ENCODE measurements around the gene FKBP3.
A peak's percentile ranks its signal among the peaks of the same experiment; 100 is the strongest.

Gene FKBP3

GRCh38 chr14:45114327-45114726, 20.0 kb downstream of the FKBP3 start:
- TF ChIP-seq EGR1 (IDR thresholded peaks at IDR 0.05): no peak
- TF ChIP-seq EP300 (IDR thresholded peaks at IDR 0.05; ENCODE audit: borderline replicate concordance): no peak
- no peak for TF ChIP-seq TEAD4 (IDR thresholded peaks at IDR 0.05)
- no peak for TF ChIP-seq CREB1 (IDR thresholded peaks at IDR 0.05; ENCODE audit: low read depth)
- TF ChIP-seq MAX (IDR thresholded peaks at IDR 0.05): no peak
- TF ChIP-seq USF1 (IDR thresholded peaks at IDR 0.05): no peak
- no peak for TF ChIP-seq TCF12 (IDR thresholded peaks at IDR 0.05; ENCODE audit: low read depth)
- TF ChIP-seq NFIC (IDR thresholded peaks at IDR 0.05): no peak
- no peak for TF ChIP-seq REST (IDR thresholded peaks at IDR 0.05; ENCODE audit: low read depth)
- TF ChIP-seq RAD21 (IDR thresholded peaks at IDR 0.05; ENCODE audit: low read depth): no peak

GRCh38 chr14:45112896-45113781, 21.1 kb downstream of the FKBP3 start:
- no peak for TF ChIP-seq EGR1 (IDR thresholded peaks at IDR 0.05)
- no peak for TF ChIP-seq TEAD4 (IDR thresholded peaks at IDR 0.05)
- TF ChIP-seq NFIC (IDR thresholded peaks at IDR 0.05): peak; percentile 63

GRCh38 chr14:45104561-45104960, 29.7 kb downstream of the FKBP3 start:
- no peak for TF ChIP-seq FOXM1 (IDR thresholded peaks at IDR 0.05; ENCODE audit: borderline replicate concordance, low read depth)
- no peak for TF ChIP-seq TAF1 (IDR thresholded peaks at IDR 0.05; ENCODE audit: low read depth)
- TF ChIP-seq ZBTB7A (IDR thresholded peaks at IDR 0.05; ENCODE audit: low read depth): no peak
- no peak for TF ChIP-seq CREB1 (IDR thresholded peaks at IDR 0.05; ENCODE audit: low read depth)
- no peak for TF ChIP-seq NFIC (IDR thresholded peaks at IDR 0.05)
- TF ChIP-seq USF1 (IDR thresholded peaks at IDR 0.05): no peak
- TF ChIP-seq REST (IDR thresholded peaks at IDR 0.05; ENCODE audit: low read depth): no peak
- TF ChIP-seq EGR1 (IDR thresholded peaks at IDR 0.05): no peak
- no peak for TF ChIP-seq TCF12 (IDR thresholded peaks at IDR 0.05; ENCODE audit: low read depth)
- no peak for TF ChIP-seq MAX (IDR thresholded peaks at IDR 0.05)
- TF ChIP-seq RAD21 (IDR thresholded peaks at IDR 0.05; ENCODE audit: low read depth): no peak
- TF ChIP-seq CEBPB (IDR thresholded peaks at IDR 0.05): no peak
- no peak for TF ChIP-seq YY1 (IDR thresholded peaks at IDR 0.05; ENCODE audit: low read depth)
- TF ChIP-seq TEAD4 (IDR thresholded peaks at IDR 0.05): no peak
- TF ChIP-seq EP300 (IDR thresholded peaks at IDR 0.05; ENCODE audit: borderline replicate concordance): no peak

- TF ChIP-seq CREB1 (IDR thresholded peaks at IDR 0.05; ENCODE audit: low read depth) (no peak), MAX (IDR thresholded peaks at IDR 0.05) (no peak), YY1 (IDR thresholded peaks at IDR 0.05; ENCODE audit: low read depth) (no peak), TCF12 (IDR thresholded peaks at IDR 0.05; ENCODE audit: low read depth) (no peak), ZBTB7A (IDR thresholded peaks at IDR 0.05; ENCODE audit: low read depth) (no peak), EGR1 (IDR thresholded peaks at IDR 0.05) (no peak), FOXM1 (IDR thresholded peaks at IDR 0.05; ENCODE audit: borderline replicate concordance, low read depth) (no peak), TEAD4 (IDR thresholded peaks at IDR 0.05) (no peak), NFIC (IDR thresholded peaks at IDR 0.05) (no peak), TAF1 (IDR thresholded peaks at IDR 0.05; ENCODE audit: low read depth) (no peak), CEBPB (IDR thresholded peaks at IDR 0.05) (no peak), USF1 (IDR thresholded peaks at IDR 0.05) (no peak), RAD21 (IDR thresholded peaks at IDR 0.05; ENCODE audit: low read depth) (no peak), REST (IDR thresholded peaks at IDR 0.05; ENCODE audit: low read depth) (no peak), EP300 (IDR thresholded peaks at IDR 0.05; ENCODE audit: borderline replicate concordance) (no peak)
Measured at GRCh38 chr14:45103806-45104205, 30.5 kb downstream of the FKBP3 start.

All from Ishikawa (cell line).